SK-N-SH (cell line): ENCODE data around the gene TBC1D9B. TPM values are rescaled to one million over a fixed set of nuclear protein-coding genes. Genes with fewer than 3 reads are reported as not detected.

ENCODE experiments used
- CTCF ChIA-PET: fragments of 300-600, 350-600 bp; formaldehyde crosslinking; extraction: SDS; loops from one replicate; lab custom pipeline; 2021; lab: Yijun Ruan, JAX
- POLR2A ChIA-PET: fragments of 350-600 bp; sonication (Branson Sonifier 250); formaldehyde crosslinking; extraction: SDS; loops from one replicate; lab custom pipeline; 2020; ENCODE audit warnings: antibody characterized with exemption, inconsistent platforms; lab: Yijun Ruan, JAX
- DNase-seq: peaks from one replicate; pipeline ENCODE4 v3.0.0; 2012
- H2AFZ ChIP-seq: fragments of 200-600 bp; sonication (generic); 2 replicates; pipeline ENCODE4 v1.8.1; 2016; ENCODE audit warnings: antibody characterized with exemption, mild to moderate bottlenecking, low read depth
- H3F3A ChIP-seq: fragments of 200-600 bp; sonication (generic); replicated peaks from 2 replicates; pipeline ENCODE3; 2016; ENCODE audit warnings: antibody characterized with exemption, mild to moderate bottlenecking; ENCODE audit not compliant: insufficient read depth
- H3K27ac ChIP-seq, 2 experiments: fragments of 200-500 bp in 1 of 2; fragments of 200-600 bp in 1 of 2; sonication (Bioruptor generic) in 1 of 2; sonication (generic), shearing (Covaris generic) in 1 of 2; 2 replicates each; pipeline versions ENCODE4 v1.5.1 to v1.6.1; 2014 to 2016; ENCODE audit warnings: low read depth in 2 of 2, inconsistent platforms in 1 of 2, low read length in 1 of 2, mild to moderate bottlenecking in 1 of 2, mixed read lengths in 1 of 2
- H3K27me3 ChIP-seq: fragments of 200-600 bp; sonication (generic), shearing (Covaris generic); 2 replicates; pipeline ENCODE4 v1.6.1; 2016; ENCODE audit warnings: mixed run types; ENCODE audit not compliant: insufficient read depth
- H3K36me3 ChIP-seq, 2 experiments: fragments of 200-500 bp in 1 of 2; fragments of 200-600 bp in 1 of 2; sonication (Bioruptor generic) in 1 of 2; sonication (generic) in 1 of 2; replicated peaks in 1 of 2; 2 replicates each; pipeline versions ENCODE3 to v1.5.1; 2014 to 2016; ENCODE audit warnings: low read length in 1 of 2, mild to moderate bottlenecking in 1 of 2; ENCODE audit not compliant: insufficient read depth in 2 of 2, control insufficient read depth in 1 of 2
- H3K4me1 ChIP-seq, 2 experiments: fragments of 200-500 bp in 1 of 2; fragments of 200-600 bp in 1 of 2; sonication (Bioruptor generic) in 1 of 2; sonication (generic), shearing (Covaris generic) in 1 of 2; 2 replicates each; pipeline versions ENCODE4 v1.5.1 to v1.6.1; 2014 to 2016; ENCODE audit warnings: low read depth in 1 of 2, low read length in 1 of 2, mixed run types in 1 of 2; ENCODE audit not compliant: insufficient read depth in 2 of 2, control insufficient read depth in 1 of 2
- H3K4me2 ChIP-seq: fragments of 200-600 bp; sonication (generic), shearing (Covaris generic); 2 replicates; pipeline ENCODE4 v1.6.1; 2017; ENCODE audit warnings: mixed run types
- H3K4me3 ChIP-seq, 2 experiments: fragments of 200-500 bp in 1 of 2; fragments of 200-600 bp in 1 of 2; sonication (Bioruptor generic) in 1 of 2; sonication (generic), shearing (Covaris generic) in 1 of 2; 2 replicates each; pipeline versions ENCODE4 v1.5.1 to v1.8.1; 2014 to 2016; ENCODE audit warnings: low read depth in 2 of 2, inconsistent platforms in 1 of 2, low read length in 1 of 2, mild to moderate bottlenecking in 1 of 2, mixed read lengths in 1 of 2, moderate library complexity in 1 of 2
- H3K79me2 ChIP-seq: fragments of 200-600 bp; sonication (generic); 2 replicates; pipeline ENCODE4 v1.8.1; 2017; ENCODE audit warnings: mild to moderate bottlenecking; ENCODE audit not compliant: insufficient read depth
- H3K9ac ChIP-seq: fragments of 200-600 bp; sonication (generic); 2 replicates; pipeline ENCODE4 v1.6.1; 2017; ENCODE audit warnings: mixed run types
- H3K9me2 ChIP-seq: fragments of 200-600 bp; sonication (generic); 2 replicates; pipeline ENCODE4 v1.6.1; 2017; ENCODE audit warnings: mixed run types
- H3K9me3 ChIP-seq: fragments of 200-600 bp; sonication (generic); 2 replicates; pipeline ENCODE4 v1.6.1; 2017; ENCODE audit warnings: mixed run types, mild to moderate bottlenecking, moderate library complexity
- H4K20me1 ChIP-seq: fragments of 200-600 bp; sonication (generic); 2 replicates; pipeline ENCODE4 v1.6.1; 2017; ENCODE audit warnings: mild to moderate bottlenecking, mixed run types; ENCODE audit not compliant: insufficient read depth
- FOXJ3 ChIP-seq: sonication (generic); formaldehyde crosslinking; IDR thresholded peaks from 2 replicates; pipeline ENCODE4 v1.5.1; 2020; ENCODE audit warnings: mild to moderate bottlenecking, missing genetic modification reagents
- IRF3 ChIP-seq: fragments of 150-350 bp; IDR thresholded peaks from 2 replicates; pipeline ENCODE4 v1.6.1; 2016; ENCODE audit warnings: mild to moderate bottlenecking, low read depth, low read length
- MAX ChIP-seq: IDR thresholded peaks from 2 replicates; pipeline ENCODE4 v1.4.0; 2012; ENCODE audit warnings: low read depth
- MEF2A ChIP-seq: IDR thresholded peaks from 2 replicates; pipeline ENCODE4 v1.4.0; 2012; ENCODE audit warnings: low read depth, borderline replicate concordance
- REST ChIP-seq: IDR thresholded peaks from 2 replicates; pipeline ENCODE4 v1.6.1; 2012; ENCODE audit warnings: mild to moderate bottlenecking, low read depth, low read length, moderate library complexity
- TAF1 ChIP-seq: IDR thresholded peaks from 2 replicates; pipeline ENCODE4 v1.6.1; 2012; ENCODE audit warnings: low read depth, mild to moderate bottlenecking, low read length, moderate library complexity, borderline replicate concordance
- WGBS: methylation state at CpG from one replicate; pipeline ENCODE4 v1.1.6; 2017; ENCODE audit warnings: low lambda C conversion rate; 5-methylcytosine and 5-hydroxymethylcytosine counted together
- polyA plus RNA-seq, 3 experiments: library from polyadenylated mRNA; depleted of rRNA; stranded (reverse); fragments of >200 nt; gene quantifications; 2 replicates each; pipeline ENCODE4 v1.2.3, GENCODE V29; 2012
- TF ChIP-seq, protein P1 (sequence below): fragments of 150-350 bp; IDR thresholded peaks from 2 replicates; pipeline ENCODE4 v1.6.1; 2017; ENCODE audit warnings: antibody characterized with exemption, low read length, low read depth, borderline replicate concordance
- TF ChIP-seq, protein P2 (sequence below): fragments of 200-600 bp; sonication (generic); IDR thresholded peaks from 2 replicates; pipeline ENCODE4 v1.6.1; 2017; ENCODE audit warnings: antibody characterized with exemption, mild to moderate bottlenecking, moderate library complexity

The TBC1D9B gene
- polyA plus RNA-seq, 1 of the 3 experiments (the other 2 are of a cell fraction), result 75.6 TPM

- Histone ChIP-seq H3K27ac (no peak overlapping the region), H2AFZ (no peak overlapping the region), H3K36me3 (peaks cover 51 to 66% of the 10 kb centered on the region in 2 experiments), H3K27me3 (no peaks in the 10 kb centered on the region), H3K4me1 (no peaks in the 10 kb centered on the region), H3K9me3 (peaks cover 15% of the 10 kb centered on the region), H3K9me2 (no peaks in the 10 kb centered on the region), H4K20me1 (no peaks in the 10 kb centered on the region), H3K9ac (no peak overlapping the region), H3F3A (no peaks in the 10 kb centered on the region), H3K4me3 (no peak overlapping the region), H3K79me2 (no peaks in the 10 kb centered on the region), H3K4me2 (no peak overlapping the region)
- CTCF ChIA-PET, result interaction anchor here (1.0 to 1.1 kb wide), 2 partner anchors 9 to 123 kb away, joined by 3 read pairs; no protein-coding TSS in a partner anchor
- TF ChIP-seq IRF3, result no peak
- DNase-seq, result no peak
- WGBS, result 92% methylated on average over 14 of the region's 14 CpGs
- POLR2A ChIA-PET, result no interaction called here
Measured at GRCh38 chr5:179886190-179886911, 21.3 kb downstream of the TBC1D9B start.

DNA sequence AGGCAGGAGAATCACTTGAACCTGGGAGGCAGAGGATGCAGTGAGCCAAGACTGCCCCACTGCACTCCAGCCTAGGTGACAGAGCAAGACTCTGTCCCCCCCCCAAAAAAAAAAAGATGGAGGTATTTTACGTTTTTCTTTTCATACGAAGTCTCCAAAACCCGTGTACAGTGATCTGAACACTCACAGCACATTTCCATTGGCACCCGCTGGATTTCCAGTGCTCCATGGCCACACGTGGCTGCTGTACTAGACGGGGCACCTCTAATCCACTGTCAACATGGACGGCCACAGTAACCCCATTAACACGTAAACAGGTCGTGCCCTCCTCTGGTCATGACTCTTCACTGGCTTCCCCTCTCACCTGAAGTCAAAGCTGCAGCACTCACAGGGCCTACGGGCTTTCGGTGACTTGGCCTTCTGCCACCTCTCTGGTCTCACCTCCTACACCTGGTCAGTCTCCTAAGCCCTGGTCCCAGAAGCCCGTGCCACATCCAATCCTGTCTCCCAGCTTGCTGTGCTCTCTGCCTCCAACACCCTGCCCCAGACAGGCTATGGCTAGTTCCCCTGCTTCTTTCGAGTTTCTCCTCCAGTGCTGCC, 22.1 kb downstream of the TBC1D9B start:
- H3K4me1 ChIP-seq, result no peaks in the 10 kb centered on the region
- peaks cover 49 to 58% of the 10 kb centered on the region in 2 experiments for H3K36me3 ChIP-seq
- no peak for DNase-seq
- H3K9me2 ChIP-seq, result no peaks in the 10 kb centered on the region
- POLR2A ChIA-PET, result no interaction called here
- no peaks in the 10 kb centered on the region for H4K20me1 ChIP-seq
- peaks cover 15% of the 10 kb centered on the region for H3K9me3 ChIP-seq
- H3K4me2 ChIP-seq, result no peak overlapping the region
- TF ChIP-seq, protein P1, sequence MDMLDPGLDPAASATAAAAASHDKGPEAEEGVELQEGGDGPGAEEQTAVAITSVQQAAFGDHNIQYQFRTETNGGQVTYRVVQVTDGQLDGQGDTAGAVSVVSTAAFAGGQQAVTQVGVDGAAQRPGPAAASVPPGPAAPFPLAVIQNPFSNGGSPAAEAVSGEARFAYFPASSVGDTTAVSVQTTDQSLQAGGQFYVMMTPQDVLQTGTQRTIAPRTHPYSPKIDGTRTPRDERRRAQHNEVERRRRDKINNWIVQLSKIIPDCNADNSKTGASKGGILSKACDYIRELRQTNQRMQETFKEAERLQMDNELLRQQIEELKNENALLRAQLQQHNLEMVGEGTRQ, result no peak
- TF ChIP-seq, protein P2, sequence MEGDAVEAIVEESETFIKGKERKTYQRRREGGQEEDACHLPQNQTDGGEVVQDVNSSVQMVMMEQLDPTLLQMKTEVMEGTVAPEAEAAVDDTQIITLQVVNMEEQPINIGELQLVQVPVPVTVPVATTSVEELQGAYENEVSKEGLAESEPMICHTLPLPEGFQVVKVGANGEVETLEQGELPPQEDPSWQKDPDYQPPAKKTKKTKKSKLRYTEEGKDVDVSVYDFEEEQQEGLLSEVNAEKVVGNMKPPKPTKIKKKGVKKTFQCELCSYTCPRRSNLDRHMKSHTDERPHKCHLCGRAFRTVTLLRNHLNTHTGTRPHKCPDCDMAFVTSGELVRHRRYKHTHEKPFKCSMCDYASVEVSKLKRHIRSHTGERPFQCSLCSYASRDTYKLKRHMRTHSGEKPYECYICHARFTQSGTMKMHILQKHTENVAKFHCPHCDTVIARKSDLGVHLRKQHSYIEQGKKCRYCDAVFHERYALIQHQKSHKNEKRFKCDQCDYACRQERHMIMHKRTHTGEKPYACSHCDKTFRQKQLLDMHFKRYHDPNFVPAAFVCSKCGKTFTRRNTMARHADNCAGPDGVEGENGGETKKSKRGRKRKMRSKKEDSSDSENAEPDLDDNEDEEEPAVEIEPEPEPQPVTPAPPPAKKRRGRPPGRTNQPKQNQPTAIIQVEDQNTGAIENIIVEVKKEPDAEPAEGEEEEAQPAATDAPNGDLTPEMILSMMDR, result no peak
- TF ChIP-seq MAX (no peak), TAF1 (no peak), REST (no peak), FOXJ3 (CRISPR knock-in tag) (no peak), MEF2A (no peak)
- TF ChIP-seq, all 33 proteins: peak for 0
- Histone ChIP-seq H3F3A (no peaks in the 10 kb centered on the region), H3K27me3 (no peaks in the 10 kb centered on the region), H2AFZ (no peak overlapping the region), H3K27ac (no peak overlapping the region), H3K4me3 (no peak overlapping the region), H3K9ac (no peak overlapping the region), H3K79me2 (no peaks in the 10 kb centered on the region)
- CTCF ChIA-PET, result interaction anchor here (1.0 to 1.1 kb wide), 2 partner anchors 10 to 122 kb away, joined by 3 read pairs; no protein-coding TSS in a partner anchor
- whole genome bisulfite sequencing, result 96% methylated on average over 13 of the region's 13 CpGs
